Endothelial cell of umbilical vein (primary cell): Measurements from ENCODE around the gene GRIFIN. TPM values are rescaled to one million over a fixed set of nuclear protein-coding genes. Genes with fewer than 3 reads are reported as not detected.

ENCODE experiments used
- BruUV-seq: library from RNA; stranded (reverse); fragments of 400-500 nt; replicated peaks from 2 replicates; lab custom pipeline; 2021; lab: Mats Ljungman, UMichigan
- CTCF ChIA-PET: fragments of 300-600, 350-600 bp; sonication (Branson Sonifier 250); formaldehyde crosslinking; loops from one replicate; lab custom pipeline; 2021; ENCODE audit warnings: antibody characterized with exemption, inconsistent platforms; lab: Charles Lee
- POLR2A ChIA-PET: fragments of 300-600, 350-600 bp; sonication (Branson Sonifier 250); formaldehyde crosslinking; loops from one replicate; lab custom pipeline; 2021; ENCODE audit warnings: antibody characterized with exemption, inconsistent platforms; lab: Charles Lee
- DNase-seq: peaks from one replicate; pipeline ENCODE4 v3.0.0-alpha.2; 2011; ENCODE audit warnings: low read depth, low spot score
- FAIRE-seq: peaks from 2 replicates; lab custom pipeline; 2011; peaks lifted over from hg19 to GRCh38; lab: Jason Lieb, UNC
- H2AFZ ChIP-seq: 2 replicates; pipeline ENCODE4 v1.6.0; 2012; ENCODE audit warnings: low read depth, low read length, control low read depth, inconsistent platforms
- H3K27ac ChIP-seq: 2 replicates; pipeline ENCODE4 v1.5.1; 2011; ENCODE audit warnings: low read depth, mild to moderate bottlenecking, control low read depth, low read length, moderate library complexity; ENCODE audit not compliant: insufficient read depth
- H3K27me3 ChIP-seq, 2 experiments: 2 replicates each; pipeline versions ENCODE4 v1.6.0 to v1.6.1; 2011; ENCODE audit warnings: low read length in 2 of 2, mixed read lengths in 1 of 2; ENCODE audit not compliant: control insufficient read depth in 2 of 2, insufficient read depth in 2 of 2
- H3K36me3 ChIP-seq, 2 experiments: 2 replicates in 1 of 2; 3 replicates in 1 of 2; pipeline ENCODE4 v1.5.1; 2011; ENCODE audit warnings: low read length in 2 of 2, mild to moderate bottlenecking in 1 of 2, moderate library complexity in 1 of 2; ENCODE audit not compliant: control insufficient read depth in 2 of 2, insufficient read depth in 2 of 2; ENCODE audit errors: extremely low read depth in 1 of 2
- H3K4me1 ChIP-seq: 3 replicates; pipeline ENCODE4 v1.5.1; 2011; ENCODE audit warnings: mild to moderate bottlenecking, low read length; ENCODE audit not compliant: control insufficient read depth, insufficient read depth; ENCODE audit errors: extremely low read depth
- H3K4me2 ChIP-seq: 2 replicates; pipeline ENCODE4 v1.6.1; 2011; ENCODE audit warnings: low read length, control low read depth, mixed read lengths; ENCODE audit not compliant: insufficient read depth
- H3K4me3 ChIP-seq, 3 experiments: fragments of 200-600 bp in 1 of 3; sonication (generic), shearing (Covaris generic) in 1 of 3; replicated peaks in 1 of 3; 2 replicates each; pipeline ENCODE4 v1.5.1; 2011 to 2016; ENCODE audit warnings: control low read depth in 3 of 3, low read length in 3 of 3, mild to moderate bottlenecking in 2 of 3, inconsistent platforms in 1 of 3, low read depth in 1 of 3, moderate library complexity in 1 of 3; ENCODE audit not compliant: insufficient read depth in 1 of 3
- H3K79me2 ChIP-seq: 2 replicates; pipeline ENCODE4 v1.6.0; 2012; ENCODE audit warnings: low read length, inconsistent platforms; ENCODE audit not compliant: control insufficient read depth, insufficient read depth
- H3K9ac ChIP-seq: replicated peaks from 2 replicates; pipeline ENCODE3; 2011; ENCODE audit warnings: low read length, control low read depth; ENCODE audit not compliant: insufficient read depth; ENCODE audit errors: extremely low read depth
- H3K9me1 ChIP-seq: replicated peaks from 3 replicates; pipeline ENCODE4 v1.6.0; 2011; ENCODE audit warnings: mild to moderate bottlenecking, low read length; ENCODE audit not compliant: control insufficient read depth, insufficient read depth; ENCODE audit errors: extremely low read depth
- H3K9me3 ChIP-seq: replicated peaks from 2 replicates; pipeline ENCODE4 v1.5.1; 2012; ENCODE audit warnings: low read length, inconsistent platforms; ENCODE audit not compliant: control insufficient read depth, insufficient read depth
- H4K20me1 ChIP-seq: replicated peaks from 2 replicates; pipeline ENCODE3; 2011; ENCODE audit warnings: mild to moderate bottlenecking, low read length; ENCODE audit not compliant: control insufficient read depth, insufficient read depth; ENCODE audit errors: extremely low read depth
- EZH2 ChIP-seq: IDR thresholded peaks from 2 replicates; pipeline ENCODE4 v1.6.1; 2012; ENCODE audit warnings: borderline replicate concordance, low read depth, mild to moderate bottlenecking, moderate library complexity, low read length, inconsistent platforms; ENCODE audit not compliant: severe bottlenecking
- FOS ChIP-seq: IDR thresholded peaks from 2 replicates; pipeline ENCODE4 v1.6.1; 2011; ENCODE audit warnings: mild to moderate bottlenecking, low read length, moderate library complexity, borderline replicate concordance; ENCODE audit not compliant: insufficient read depth
- GATA2 ChIP-seq: IDR thresholded peaks from 2 replicates; pipeline ENCODE4 v1.7.0; 2011; ENCODE audit warnings: low read depth, mild to moderate bottlenecking, moderate library complexity, mixed read lengths, low read length; ENCODE audit not compliant: insufficient read length, insufficient read depth
- JUN ChIP-seq: IDR thresholded peaks from 2 replicates; pipeline ENCODE4 v1.6.1; 2011; ENCODE audit warnings: borderline replicate concordance, low read depth; ENCODE audit not compliant: insufficient read length, insufficient read depth
- MYC ChIP-seq: IDR thresholded peaks from one replicate; pipeline ENCODE4 v1.6.1; 2011; ENCODE audit warnings: mild to moderate bottlenecking, low read depth, low read length
- POLR2A ChIP-seq: IDR thresholded peaks from 2 replicates; pipeline ENCODE4 v1.6.1; 2012; ENCODE audit warnings: low read depth, mild to moderate bottlenecking, control low read depth, low read length
- POLR2AphosphoS5 ChIP-seq: IDR thresholded peaks from 2 replicates; pipeline ENCODE4 v1.6.1; 2012; ENCODE audit warnings: low read depth, mild to moderate bottlenecking, control low read depth, low read length, moderate library complexity; ENCODE audit not compliant: insufficient read depth
- dilution Hi-C: fragments of 300-500 bp; cut with MboI; formaldehyde crosslinking; loops from one replicate; pipeline ENCODE4 v1.15.0; 2019; ENCODE audit warnings: low sequenced_read_pairs; ENCODE audit not compliant: extremely low pct_ligation_motif_present
- intact Hi-C: fragments of 100-400 bp; cut with micrococcal nuclease; formaldehyde crosslinking; loops from one replicate; pipeline ENCODE4 v1.10.0; 2022
- polyA plus RNA-seq, 4 experiments: library from polyadenylated mRNA; depleted of rRNA in 3 of 4; stranded (reverse) in 3 of 4; unstranded in 1 of 4; fragments of >200 nt; gene quantifications; 2 replicates each; pipeline versions ENCODE4 v1.2.1 to v1.2.3, GENCODE V29; 2011 to 2012; ENCODE audit warnings: missing spikeins in 1 of 4
- total RNA-seq: library from RNA; stranded (reverse); gene quantifications from 2 replicates; pipeline ENCODE4 v1.2.3, GENCODE V29; 2021
- TF ChIP-seq, protein P1 (sequence below): IDR thresholded peaks from 2 replicates; pipeline ENCODE4 v1.6.1; 2011; ENCODE audit not compliant: insufficient read depth, insufficient read length
- TF ChIP-seq, protein P2 (sequence below), 2 donors: IDR thresholded peaks; 1 replicate in 1 of 2; 2 replicates in 1 of 2; pipeline ENCODE4 v1.5.1; 2011; ENCODE audit warnings: low read length in 2 of 2, mild to moderate bottlenecking in 2 of 2, moderate library complexity in 2 of 2, control low read depth in 1 of 2, inconsistent platforms in 1 of 2, low read depth in 1 of 2; ENCODE audit not compliant: insufficient read depth in 1 of 2; ENCODE audit errors: extremely low read depth in 1 of 2

GRIFIN gene
- total and polyA plus RNA-seq, 2 donors (not counting 3 experiments of a cell fraction or from before 2014, with no cell fraction given): not detected

DNA sequence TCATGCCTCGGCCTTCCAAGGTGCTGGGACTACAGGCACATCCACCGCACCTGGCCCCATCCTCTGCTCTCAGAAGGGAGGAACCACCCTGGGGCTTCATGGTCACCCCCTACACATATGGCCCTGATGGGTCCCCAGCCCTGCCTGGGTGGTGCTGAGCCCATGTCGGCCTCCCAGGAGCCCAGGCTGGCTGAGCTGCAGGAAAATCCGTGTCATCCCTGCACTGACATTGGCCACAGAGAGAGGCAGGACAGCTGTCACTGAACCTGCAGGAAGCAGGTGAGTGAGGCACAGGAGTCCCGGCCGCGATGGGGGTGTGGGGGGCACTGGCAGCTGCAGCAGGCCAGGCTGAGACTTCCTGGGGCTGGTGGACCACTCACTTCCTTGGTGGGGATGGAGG is 8.0 kb downstream of the GRIFIN start:
- no peak overlapping the region for H3K9ac ChIP-seq
- no peaks in the 10 kb centered on the region for H3K9me3 ChIP-seq
- no peaks in the 10 kb centered on the region for H3K36me3 ChIP-seq
- dilution Hi-C loops: no loop called here
- H3K27me3 ChIP-seq: no peaks in the 10 kb centered on the region
- no peak overlapping the region for H3K4me3 ChIP-seq
- H3K4me1 ChIP-seq: peaks cover 7% of the 10 kb centered on the region
- no peak for FAIRE-seq
- H2AFZ ChIP-seq: no peak overlapping the region
- CTCF ChIA-PET: interaction anchor here (0.6 to 6.7 kb wide), 44 partner anchors 10 to 892 kb away, joined by 3 to 226 read pairs (median 5); partner anchors contain the start of genes CHST12 and TTYH3
- DNase-seq: no peak
- BruUV-seq: no TSS peak
- no peaks in the 10 kb centered on the region for H3K9me1 ChIP-seq
- H3K79me2 ChIP-seq: no peaks in the 10 kb centered on the region
- intact Hi-C loops: no loop called here
- no peaks in the 10 kb centered on the region for H4K20me1 ChIP-seq
- no peak for TF ChIP-seq MYC
- POLR2A ChIA-PET: interaction anchor here (0.6 kb wide), 1 partner anchor 62 kb away, joined by 4 read pairs; no protein-coding TSS in a partner anchor
- H3K4me2 ChIP-seq: no peak overlapping the region
- no peak overlapping the region for H3K27ac ChIP-seq

DNA sequence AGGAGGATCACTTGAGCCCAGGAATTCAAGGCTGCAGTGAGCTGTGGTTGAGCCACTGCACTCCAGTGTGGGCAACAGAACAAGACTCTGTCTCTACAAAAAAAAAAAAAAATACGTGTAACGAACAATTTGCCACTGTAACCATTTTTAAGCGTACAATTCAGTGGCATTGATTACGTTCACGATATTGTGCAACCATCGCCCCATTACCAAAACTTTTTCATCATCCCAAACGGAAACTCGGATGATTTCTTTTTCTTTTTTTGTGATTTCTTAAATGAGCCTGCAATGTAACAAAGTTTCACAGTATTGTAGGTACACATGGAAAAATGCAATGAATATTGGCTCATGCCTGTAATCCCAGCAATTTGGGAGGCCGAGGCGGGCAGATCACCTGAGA is 9.5 kb downstream of the GRIFIN start:
- BruUV-seq: no TSS peak
- no peaks in the 10 kb centered on the region for H3K9me1 ChIP-seq
- no peak for DNase-seq
- no peak overlapping the region for H2AFZ ChIP-seq
- no peaks in the 10 kb centered on the region for H3K79me2 ChIP-seq
- H3K36me3 ChIP-seq: no peaks in the 10 kb centered on the region
- TF ChIP-seq, protein P1, sequence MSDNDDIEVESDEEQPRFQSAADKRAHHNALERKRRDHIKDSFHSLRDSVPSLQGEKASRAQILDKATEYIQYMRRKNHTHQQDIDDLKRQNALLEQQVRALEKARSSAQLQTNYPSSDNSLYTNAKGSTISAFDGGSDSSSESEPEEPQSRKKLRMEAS: no peak
- TF ChIP-seq EZH2: no peak
- TF ChIP-seq, protein P2, sequence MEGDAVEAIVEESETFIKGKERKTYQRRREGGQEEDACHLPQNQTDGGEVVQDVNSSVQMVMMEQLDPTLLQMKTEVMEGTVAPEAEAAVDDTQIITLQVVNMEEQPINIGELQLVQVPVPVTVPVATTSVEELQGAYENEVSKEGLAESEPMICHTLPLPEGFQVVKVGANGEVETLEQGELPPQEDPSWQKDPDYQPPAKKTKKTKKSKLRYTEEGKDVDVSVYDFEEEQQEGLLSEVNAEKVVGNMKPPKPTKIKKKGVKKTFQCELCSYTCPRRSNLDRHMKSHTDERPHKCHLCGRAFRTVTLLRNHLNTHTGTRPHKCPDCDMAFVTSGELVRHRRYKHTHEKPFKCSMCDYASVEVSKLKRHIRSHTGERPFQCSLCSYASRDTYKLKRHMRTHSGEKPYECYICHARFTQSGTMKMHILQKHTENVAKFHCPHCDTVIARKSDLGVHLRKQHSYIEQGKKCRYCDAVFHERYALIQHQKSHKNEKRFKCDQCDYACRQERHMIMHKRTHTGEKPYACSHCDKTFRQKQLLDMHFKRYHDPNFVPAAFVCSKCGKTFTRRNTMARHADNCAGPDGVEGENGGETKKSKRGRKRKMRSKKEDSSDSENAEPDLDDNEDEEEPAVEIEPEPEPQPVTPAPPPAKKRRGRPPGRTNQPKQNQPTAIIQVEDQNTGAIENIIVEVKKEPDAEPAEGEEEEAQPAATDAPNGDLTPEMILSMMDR (IDR thresholded peaks at IDR 0.05; ENCODE audit: extremely low read depth in 1 of 2, insufficient read depth in 1 of 2, low read depth in 1 of 2, low read length in 2 of 2): no peak
- TF ChIP-seq GATA2: no peak
- TF ChIP-seq POLR2AphosphoS5: no peak
- no peak for TF ChIP-seq JUN
- TF ChIP-seq MYC: no peak
- no peak for TF ChIP-seq FOS
- TF ChIP-seq POLR2A: no peak
- no peak for FAIRE-seq
- no peaks in the 10 kb centered on the region for H3K9me3 ChIP-seq
- H3K27me3 ChIP-seq: no peaks in the 10 kb centered on the region
- no peak overlapping the region for H3K9ac ChIP-seq
- intact Hi-C loops (no loop called here), dilution Hi-C loops (no loop called here)
- peaks cover 7% of the 10 kb centered on the region for H3K4me1 ChIP-seq
- POLR2A ChIA-PET: no interaction called here
- no peak overlapping the region for H3K4me3 ChIP-seq
- CTCF ChIA-PET: interaction anchor here (6.7 kb wide), 1 partner anchor 16 kb away, joined by 226 read pairs; no protein-coding TSS in a partner anchor
- H4K20me1 ChIP-seq: no peaks in the 10 kb centered on the region
- no peak overlapping the region for H3K27ac ChIP-seq
- no peak overlapping the region for H3K4me2 ChIP-seq
